T-helper 2 cell treated with Interferon-gamma antibody and Interleukin-4, amounts not matched to agents 100 ng/mL and 5 ng/mL, for 36 hours (primary cell): ENCODE results near the gene GPBP1. TPM values are rescaled to one million over a fixed set of nuclear protein-coding genes. Genes with fewer than 3 reads are reported as not detected.

ENCODE experiments used
- total RNA-seq: library from RNA; stranded (reverse); gene quantifications from 2 replicates; pipeline ENCODE4 v1.2.3, GENCODE V29; 2022

GPBP1 gene
- total RNA-seq, 1 donor from 2014 or later, result 79.7 TPM

Other genes with a start within 250 kb of the GPBP1 start
- 24.3 and 26.1 TPM in 2 replicates for gene MIER3, start 221.9 kb upstream of the GPBP1 start, total RNA-seq